GM12891 (cell line): ENCODE measurements around the gene TTC29.

Source experiments
- POLR2A ChIP-seq: IDR thresholded peaks from 2 replicates; pipeline ENCODE4 v1.6.1; 2011; ENCODE audit warnings: low read depth, low read length, control low read depth
- POLR2AphosphoS5 ChIP-seq: IDR thresholded peaks from 2 replicates; pipeline ENCODE4 v1.6.1; 2011; ENCODE audit warnings: low read depth, low read length, control low read depth
- POU2F2 ChIP-seq: IDR thresholded peaks from 2 replicates; pipeline ENCODE4 v1.6.1; 2011; ENCODE audit warnings: low read depth, mild to moderate bottlenecking, control low read depth, low read length, moderate library complexity
- SPI1 ChIP-seq: IDR thresholded peaks from 2 replicates; pipeline ENCODE4 v1.6.1; 2011; ENCODE audit warnings: low read depth, low read length, control low read depth
- TAF1 ChIP-seq: IDR thresholded peaks from 2 replicates; pipeline ENCODE4 v1.6.1; 2011; ENCODE audit warnings: low read depth, low read length, control low read depth

DNA sequence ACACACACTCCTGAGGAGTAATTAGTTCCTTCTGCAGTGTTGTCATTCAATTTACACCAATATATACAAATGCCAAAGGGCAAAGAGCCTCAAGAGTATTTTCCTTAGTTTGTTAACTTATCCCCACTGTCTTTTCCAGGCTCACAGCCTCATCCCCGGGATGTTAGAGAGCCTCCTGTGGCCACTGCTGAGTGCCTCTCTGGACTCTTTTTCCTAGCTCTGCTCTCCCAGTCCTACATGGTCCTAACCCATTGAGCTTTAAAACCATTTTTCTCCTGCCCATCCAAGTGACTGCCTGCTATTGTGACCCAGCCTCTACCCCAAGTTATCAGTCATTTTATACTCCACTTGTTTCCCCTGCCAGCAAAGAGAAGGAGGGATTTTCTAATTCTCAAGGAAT lies 23.5 kb upstream of the TTC29 start:
- TF ChIP-seq POLR2AphosphoS5: no peak
- no peak for TF ChIP-seq POLR2A
- no peak for TF ChIP-seq TAF1
- TF ChIP-seq SPI1: no peak
- TF ChIP-seq POU2F2: no peak
